T-helper 1 cell (primary cell): ENCODE data around the gene CARMIL1.

Experiments
- DNase-seq, 5 donors: peaks; one replicate each; pipeline ENCODE4 v3.0.0-alpha.2; 2012 to 2020

The CARMIL1 gene

DNA sequence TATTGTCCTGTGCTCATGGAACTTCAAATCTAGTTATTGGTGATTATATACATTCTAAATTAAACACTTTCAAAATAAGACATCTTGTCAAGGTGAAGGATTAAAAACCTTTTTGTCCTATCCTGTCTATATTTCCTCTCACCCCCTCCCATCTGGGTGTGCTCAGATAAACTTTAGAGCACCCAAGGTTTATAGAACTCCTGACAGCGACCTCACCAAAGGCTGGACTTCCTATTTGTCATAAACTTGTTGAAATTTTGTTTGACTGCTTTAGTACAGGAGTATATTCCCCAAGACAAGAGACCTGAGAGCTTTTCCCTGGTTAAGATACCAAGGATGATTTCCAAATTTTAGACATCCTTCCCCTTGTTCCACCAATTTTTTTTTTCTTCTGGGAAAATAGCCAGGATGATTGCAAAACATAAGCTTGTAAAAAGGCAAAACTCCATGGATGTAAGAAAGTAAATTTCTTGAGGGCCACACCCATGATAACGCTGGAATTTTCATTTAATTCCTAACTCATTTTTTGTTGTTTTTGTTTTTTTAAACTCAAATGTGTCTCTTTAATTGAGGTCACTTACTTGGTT, 33.0 kb downstream of the CARMIL1 start:
- DNase-seq = no peak

DNA sequence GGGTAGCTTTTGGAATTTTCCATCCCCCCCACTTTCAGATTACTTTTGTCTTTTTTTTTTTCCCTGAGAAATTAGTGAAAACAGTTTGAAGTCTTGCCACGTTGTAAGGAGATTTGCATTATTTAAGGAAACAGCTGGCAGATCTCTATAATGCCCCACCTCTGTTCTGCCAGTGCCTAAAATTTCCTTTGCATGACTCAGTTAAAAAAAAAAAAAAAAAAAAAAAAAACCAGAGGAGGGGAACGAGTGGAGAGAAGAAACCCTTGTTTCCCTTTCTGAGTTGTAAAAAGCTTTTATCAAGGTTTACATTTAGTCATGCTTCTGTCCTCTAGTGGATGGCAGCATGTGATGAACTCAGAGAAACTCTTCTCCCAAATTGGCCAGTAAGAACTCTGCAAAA, 33.5 kb downstream of the CARMIL1 start:
- DNase-seq = no peak

DNA sequence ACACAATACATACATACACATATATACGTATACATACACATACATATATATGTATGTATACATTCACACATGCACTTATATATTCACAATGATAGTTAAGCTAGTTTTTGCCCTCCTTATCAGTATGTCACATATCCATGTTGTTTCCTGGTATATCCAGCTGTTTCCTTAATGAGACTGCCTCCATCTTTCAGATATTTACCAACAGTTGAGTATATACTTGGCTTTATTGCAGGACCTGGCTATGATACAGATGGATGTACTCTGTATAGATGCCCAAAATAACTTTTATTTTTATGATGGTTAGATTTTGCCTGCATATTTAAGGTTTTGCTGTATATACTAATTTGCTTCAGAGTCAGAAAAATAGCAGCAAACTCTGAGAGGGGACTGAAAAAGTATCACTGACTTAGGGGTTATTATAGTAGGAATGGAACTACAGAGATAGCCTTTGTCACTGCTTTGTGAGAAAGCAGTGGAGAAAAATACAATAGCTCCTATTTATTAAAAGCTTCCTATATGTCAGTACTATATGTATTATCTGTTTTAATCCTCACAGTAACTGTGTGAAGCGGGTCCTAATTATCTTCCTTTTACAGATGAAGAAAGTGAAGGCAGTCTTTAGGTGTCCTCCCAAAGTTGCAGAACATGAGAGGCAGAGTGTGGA, 35.5 kb downstream of the CARMIL1 start:
- DNase-seq = no peak

DNA sequence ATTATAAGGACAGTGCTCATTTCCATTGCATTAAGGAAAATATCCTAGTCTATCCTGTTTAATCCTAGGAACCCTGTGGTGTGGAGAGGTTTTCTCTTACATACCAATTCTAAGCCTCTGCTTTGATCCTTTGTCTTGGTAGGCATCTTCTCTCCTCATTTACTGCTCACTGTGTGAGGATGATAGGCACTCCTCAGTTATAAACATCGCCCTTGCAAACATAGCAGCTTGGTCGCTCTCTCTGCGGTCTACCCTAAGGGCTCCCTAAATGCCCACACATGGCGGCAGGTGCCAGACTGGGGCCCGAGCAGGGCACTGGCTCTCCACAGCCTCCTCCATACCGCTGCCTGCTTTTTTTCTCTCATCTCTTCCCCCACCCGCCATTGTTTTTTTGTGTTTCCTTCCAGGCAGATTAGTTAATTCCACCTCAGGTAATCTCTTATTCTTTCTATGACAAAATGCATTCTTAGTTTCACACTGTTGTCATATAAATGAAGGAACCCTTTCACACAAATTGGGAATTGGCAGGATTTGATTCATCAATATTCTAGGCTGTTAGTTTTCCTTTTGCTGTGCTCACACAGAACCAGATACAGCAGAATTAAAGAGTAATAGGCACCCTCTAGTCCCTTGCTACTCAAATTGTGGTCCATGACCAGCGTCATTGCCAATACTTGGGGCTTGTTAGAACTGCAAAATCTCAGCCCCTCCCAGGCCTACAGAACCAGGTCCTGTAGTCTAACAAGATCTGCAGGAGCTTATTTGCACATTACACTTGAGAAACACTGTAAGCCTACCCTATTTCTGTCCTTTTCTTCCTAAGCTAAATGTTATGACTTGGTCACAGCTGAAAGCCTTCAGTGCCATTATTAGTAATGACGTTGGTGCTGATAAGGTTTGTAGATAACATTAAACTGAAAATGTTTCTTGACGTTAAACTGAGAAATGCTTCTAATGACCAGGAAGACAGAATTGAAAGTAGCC, 36.3 kb downstream of the CARMIL1 start:
- no peak for DNase-seq

DNA sequence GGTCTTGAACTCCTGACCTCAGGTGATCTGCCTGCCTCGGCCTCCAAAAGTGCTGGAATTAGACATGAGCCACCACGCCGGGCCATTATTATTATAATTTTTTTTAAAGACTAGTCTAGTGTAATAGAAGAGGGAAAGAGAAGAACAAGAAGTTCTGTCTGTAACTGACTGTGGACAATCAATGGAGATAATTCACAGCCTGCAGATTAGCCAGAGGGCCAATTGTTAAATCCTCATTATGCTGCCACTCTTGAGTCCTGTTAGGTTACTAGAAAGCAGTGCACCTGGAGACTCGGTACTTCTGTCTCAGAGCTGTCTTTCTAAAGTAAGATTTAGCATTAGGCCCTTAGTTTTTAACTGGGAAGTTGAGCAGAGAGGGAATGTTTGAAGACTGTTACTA, 37.5 kb downstream of the CARMIL1 start:
- no peak for DNase-seq

DNA sequence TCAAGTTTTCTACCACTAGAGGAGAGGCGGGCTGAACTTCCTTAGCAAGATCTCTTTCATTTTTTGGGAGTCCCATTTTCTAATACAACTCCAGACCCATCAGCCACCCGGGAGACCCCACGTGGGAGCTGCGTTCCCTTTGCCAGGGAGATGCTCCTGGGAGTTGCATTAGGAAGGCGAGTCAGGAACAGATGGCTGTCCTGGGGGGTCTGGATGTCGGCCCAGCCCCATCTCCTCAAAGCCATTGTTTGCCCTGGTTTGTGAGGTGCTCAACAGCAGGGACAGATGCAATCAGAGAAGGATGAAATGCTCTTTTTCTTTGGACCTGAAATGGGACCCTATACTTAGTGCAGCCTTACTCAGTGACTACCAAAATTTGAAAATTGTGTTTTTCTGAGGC, 39.4 kb downstream of the CARMIL1 start:
- no peak for DNase-seq

DNA sequence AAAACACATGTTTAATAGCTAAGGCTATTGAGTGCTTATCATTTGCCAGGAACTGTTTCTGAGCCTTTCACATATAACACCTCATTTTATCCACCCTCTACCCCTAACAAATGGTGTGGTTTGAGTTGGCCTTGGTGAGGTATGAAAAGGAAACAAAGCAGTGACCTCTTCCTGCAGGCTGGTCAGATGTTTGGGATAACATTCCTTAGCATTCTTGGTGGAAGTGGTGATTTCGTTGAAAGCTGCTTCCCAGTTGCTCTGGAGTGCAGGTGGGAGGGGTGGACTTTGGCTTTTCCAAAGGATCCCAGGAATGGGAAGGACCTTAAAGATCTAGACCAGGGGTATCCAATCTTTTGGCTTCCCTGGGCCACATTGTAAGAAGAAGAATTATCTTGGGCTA, 41.3 kb downstream of the CARMIL1 start:
- DNase-seq = no peak

DNA sequence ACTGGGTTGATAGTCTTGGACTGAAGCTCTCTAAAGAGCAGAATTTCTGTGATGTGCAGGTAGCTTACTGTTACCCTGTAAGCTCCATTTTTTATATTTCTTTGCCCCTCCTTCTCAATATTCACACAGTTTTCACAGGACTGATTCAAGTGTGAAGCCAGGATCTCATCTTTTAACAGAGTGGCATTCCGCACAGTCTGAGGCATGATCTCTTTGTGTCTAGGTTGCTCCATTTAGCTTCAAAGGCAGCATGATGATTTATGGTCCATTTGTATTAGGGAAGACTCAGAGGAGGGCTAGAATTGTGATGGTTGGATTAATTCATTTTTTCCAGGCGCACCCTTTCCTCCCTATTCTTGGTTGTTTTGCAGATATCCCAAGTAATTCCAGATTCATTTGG, 43.5 kb downstream of the CARMIL1 start:
- no peak for DNase-seq

DNA sequence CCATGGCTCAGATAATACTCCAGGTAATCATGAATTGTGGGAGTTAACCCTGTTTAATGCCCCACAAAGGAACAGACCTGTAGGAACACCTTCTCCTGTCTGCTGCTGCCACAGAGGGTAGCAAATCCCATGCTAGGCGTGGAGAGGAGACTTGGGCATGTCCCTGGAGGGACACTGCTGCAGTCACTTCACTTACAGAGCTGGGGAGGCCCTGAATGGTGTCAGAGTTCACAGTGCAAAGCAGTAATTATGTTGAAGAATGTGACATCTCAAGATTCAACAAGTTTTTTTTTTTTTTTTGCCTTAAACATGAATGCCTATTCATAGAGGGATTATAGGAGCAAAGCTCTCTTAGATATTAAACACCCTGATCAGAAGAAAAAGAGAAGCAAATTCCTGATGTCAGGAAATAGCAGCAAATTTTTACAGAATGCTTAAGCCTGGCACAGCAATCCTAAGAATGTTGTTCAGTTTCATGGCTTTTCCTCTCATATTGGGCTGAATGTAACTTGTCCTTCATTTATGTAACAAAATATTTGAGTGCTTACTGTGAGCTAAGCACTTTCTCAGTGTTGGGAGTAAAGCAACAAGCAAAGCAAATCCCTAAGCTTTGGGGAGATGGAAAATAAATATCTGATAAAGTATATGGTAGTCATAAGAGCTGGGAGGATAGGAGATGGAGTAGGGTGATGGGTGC, 45.0 kb downstream of the CARMIL1 start:
- no peak for DNase-seq

DNA sequence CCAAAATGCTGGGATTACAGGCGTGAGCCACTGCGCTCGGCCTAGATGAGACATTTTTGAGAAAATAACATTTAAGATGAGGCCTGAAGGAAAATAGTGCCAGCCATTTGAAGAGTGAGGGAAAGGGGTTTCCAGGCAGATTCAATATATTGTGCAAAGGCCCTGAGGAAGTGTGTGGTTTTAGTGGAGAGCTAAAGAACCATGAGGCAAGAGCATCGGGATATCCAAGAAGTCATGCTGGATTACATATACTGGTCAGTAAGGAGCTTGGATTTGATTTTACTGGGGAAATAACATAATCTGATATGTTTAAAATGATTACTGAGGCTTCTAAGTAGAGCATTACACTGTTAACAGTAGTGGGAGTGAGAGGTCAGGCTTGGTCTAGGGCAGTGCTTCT, 47.0 kb downstream of the CARMIL1 start:
- DNase-seq = no peak

DNA sequence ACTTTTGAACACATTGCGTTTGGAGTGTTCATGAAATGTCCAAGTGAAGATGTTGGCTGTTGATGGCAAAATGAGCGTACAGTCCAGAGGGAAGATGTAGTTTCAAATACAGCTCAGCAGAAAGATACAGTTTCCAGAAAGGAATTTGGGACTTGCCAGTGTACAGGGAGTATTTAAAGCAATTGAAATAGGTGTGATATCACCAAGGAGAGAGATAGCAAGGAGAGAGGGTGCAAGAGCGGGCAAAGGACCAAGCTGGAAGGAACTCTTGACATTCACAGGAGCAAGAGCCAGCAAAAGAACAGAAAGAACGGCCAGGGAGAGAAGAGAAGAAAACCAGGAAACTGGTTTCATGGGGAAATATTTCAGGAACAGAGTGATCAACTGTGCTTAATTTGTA, 47.8 kb downstream of the CARMIL1 start:
- no peak for DNase-seq

DNA sequence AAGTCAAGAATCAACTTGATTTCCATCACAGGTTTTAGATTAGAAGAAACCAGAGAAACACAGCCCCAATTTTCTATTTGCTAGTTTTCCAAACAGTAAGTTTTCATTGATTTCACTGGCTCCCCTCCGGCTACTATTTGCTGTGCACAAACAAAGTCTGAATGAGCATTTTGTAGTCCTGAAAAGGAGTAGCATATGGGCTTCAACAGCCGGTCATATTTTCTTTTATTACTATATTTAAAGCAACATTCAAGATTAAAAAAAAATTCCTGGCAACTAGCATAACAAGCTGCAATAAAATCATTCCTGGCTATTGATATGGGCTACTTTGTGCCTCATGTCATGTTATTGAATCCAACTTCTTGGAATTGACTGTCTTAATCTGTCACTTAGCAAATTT, 48.3 kb downstream of the CARMIL1 start:
- no peak for DNase-seq

DNA sequence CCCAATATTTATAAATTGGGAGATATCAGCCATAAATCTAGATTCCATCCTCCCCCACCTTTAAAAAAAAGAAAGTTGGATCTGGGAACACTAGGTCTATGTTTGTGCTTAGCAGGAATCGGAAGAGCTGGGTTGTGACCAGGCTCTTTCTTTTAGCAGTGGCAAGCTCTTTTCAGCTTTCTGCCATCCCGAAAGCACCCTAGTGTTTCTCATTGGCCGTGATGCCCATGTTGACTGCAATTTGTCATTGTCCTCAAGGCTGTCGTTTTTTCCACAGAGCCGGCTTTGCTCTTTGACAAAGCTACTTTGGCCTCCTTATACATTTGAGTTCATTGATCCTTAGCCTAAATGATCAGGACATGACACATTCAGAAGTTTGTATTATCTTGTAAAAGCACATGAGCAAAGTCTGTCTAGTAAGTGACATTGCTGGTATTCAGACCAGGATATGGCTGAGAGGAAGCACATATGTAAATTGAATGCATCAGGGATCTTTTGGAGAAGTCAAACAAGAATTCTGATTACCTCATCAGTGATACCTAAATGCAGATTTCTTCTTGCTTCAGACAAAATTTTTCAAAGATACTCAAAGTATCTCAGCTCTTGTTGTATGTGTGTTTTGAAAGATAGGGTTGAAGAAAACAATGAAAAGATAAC, 50.1 kb downstream of the CARMIL1 start:
- no peak for DNase-seq

DNA sequence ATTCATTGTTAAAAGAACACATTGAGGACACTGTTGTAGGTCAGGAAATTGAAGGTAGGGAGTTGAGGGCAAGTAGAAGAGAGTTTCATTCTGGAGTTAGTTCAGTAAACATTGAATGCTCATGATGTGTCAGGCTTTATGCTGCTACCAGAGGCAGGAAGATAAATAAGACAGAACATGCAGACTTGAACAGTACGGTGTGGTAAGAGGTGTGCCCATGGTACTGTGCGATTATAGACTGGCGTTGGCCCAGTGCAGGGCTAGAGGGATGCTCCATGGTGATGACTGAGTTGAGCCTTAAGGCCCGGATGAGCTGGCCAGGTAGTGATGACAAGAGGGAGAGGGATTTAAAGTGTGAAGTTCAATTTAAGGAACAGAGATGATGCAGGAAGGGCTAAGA, 50.8 kb downstream of the CARMIL1 start:
- DNase-seq = no peak

DNA sequence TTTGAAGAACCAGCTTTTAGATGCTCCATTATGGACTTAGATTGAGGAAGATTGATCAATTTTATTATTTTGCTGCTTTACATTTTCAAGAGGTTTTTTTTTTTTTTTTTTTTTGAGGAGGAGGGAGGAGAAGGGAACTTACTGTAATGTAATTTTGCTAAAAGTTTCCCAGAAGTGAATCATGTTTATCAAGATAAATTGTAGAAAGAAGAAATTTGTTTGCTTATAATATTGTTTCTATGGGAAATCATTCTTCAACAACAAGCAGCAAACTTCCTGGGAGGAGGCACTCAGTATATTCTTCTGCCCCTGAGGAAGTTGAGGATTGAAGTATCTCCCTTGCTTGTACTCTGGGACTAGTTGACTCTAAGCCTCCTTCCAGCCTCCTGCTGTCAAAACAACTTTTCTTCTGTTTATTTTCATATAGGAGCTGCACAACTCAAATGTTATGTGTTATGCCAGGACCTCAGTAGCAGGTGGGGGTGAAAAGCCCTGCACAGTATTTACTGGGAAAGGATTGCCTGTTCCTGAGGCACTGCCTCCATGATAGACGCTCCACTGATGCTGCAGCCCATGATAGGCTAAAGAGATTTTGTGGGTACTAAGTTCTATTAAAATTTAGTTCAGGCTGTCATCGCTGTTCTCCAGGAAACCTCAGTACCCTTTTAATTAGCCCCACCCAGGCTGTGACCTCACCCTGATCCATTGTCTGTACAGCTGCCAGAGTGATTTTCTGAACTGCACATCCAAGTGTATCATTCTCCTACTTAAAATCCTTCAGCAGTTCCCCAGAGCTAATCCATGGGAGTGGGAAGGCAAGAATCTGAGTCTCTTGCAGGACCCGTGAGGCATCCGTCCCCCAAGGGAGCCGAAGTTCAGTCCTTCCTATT, 51.9 kb downstream of the CARMIL1 start:
- DNase-seq = no peak

DNA sequence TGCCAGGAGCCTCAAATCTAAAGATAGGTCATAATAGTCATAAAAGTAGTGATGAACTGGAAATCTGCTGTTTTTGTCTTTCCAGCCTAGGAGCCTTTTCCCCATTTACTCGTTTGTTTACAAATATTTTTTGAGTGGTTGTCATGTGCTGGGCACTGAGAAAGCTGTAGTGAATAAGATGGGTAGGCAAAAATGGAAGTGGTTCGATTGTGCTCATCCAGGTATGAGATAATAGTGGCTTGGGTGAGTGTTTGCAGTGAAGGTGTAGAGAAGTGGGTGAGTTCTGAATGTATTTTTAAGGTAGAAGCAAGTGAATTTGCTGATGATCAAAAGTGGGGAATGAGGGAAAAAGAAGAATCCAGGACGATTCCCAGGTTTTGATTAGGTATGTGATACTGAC, 53.0 kb downstream of the CARMIL1 start:
- no peak for DNase-seq

DNA sequence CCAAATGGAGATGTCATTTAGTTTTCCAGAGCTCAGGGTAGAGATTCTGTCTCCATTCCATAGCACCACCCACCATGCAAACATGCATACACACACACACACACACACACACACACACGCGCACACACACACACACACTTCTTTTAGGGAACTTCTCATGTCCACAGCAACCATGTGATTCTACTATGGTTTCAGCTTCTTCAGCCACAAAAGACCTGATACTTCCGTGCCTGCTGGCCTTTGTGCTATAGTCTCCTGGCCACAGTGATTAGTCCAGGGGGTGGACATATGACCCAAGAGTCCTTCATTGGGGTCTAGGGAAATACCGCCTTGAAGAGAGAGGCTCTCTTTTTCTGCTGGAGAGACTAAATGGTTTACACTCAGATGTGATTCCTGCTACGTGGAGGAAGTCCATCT, 53.5 kb downstream of the CARMIL1 start:
- DNase-seq = no peak

DNA sequence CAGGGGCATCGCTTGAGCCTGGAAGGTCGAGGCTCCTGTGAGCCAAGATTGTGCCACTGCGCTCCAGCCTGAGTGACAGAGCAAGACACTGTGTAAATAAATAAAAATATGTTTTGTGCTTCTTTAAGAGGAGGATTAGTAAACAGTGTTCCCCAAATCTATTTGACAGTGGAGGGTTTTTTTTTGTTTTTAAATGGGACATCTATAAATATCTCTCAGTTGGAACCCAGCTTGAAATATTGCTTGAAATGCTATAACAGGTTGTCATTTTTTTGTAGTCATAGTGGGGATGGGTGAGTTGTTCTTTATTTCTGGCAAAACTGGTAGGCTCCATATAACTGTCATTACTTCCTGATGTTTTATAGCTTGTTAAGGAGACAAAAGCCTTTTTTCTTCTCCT, 54.3 kb downstream of the CARMIL1 start:
- DNase-seq = no peak

DNA sequence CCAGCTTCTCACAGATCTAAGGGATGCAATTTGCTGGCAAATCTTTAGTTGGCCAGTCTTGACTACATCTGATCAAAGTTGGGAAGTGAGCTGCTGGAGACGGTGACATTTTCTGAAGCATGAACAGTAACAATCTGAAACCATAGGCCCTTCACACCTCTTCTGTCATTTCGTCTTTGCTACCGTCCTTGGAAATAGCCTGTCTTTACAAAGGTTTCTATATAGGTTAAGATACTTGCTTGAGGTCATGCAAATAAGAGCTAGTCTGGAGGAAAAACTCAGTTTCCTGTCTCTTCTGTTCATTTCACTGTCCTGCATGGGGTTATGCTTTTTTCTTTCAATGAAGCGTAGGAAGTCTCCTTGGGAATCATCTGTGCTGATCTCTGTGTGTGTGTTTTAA, 55.6 kb downstream of the CARMIL1 start:
- no peak for DNase-seq

DNA sequence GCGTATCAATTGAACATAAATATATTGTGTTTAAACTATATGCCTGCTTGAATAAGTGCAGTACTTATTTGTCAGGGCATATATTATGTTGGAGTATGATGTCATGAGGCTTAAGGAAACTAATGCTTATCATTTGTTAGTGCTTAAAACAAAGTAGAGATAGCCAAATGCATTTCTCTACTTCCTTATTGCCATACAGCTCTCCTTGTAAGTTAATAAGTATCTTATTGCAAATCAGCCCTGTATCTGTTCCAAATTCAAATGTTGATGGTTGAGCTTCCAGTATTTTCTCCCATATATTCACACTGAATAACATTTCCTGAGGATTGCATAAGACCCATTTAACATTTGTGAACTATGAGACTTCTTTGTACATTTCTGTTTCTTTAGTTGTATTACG, 57.8 kb downstream of the CARMIL1 start:
- no peak for DNase-seq

DNA sequence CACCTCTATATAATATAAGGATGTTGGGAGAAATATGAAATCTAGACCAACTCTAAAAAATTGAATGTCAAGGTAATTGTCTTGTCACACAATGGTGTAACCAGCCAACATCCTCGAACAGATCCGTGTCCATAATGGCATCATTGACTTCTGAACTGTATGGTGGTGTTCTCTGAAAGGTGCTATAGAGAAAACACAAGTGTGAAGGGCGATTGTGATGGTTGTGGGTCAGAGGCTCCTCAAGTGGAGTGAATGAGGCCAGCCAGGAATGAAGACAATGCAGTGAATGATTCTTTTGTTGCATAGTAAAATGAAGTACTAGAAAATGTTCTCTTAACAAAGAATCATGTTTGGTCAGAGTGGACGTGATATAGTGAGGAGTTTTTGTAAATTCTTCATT, 58.3 kb downstream of the CARMIL1 start:
- DNase-seq = no peak
